ENCODE results near the gene SLC41A2. TPM values are rescaled to one million over a fixed set of nuclear protein-coding genes. Genes with fewer than 3 reads are reported as not detected.

Gene SLC41A2
- total RNA-seq, 2 donors from 2014 or later, result 43.7 to 90.9 TPM

DNA sequence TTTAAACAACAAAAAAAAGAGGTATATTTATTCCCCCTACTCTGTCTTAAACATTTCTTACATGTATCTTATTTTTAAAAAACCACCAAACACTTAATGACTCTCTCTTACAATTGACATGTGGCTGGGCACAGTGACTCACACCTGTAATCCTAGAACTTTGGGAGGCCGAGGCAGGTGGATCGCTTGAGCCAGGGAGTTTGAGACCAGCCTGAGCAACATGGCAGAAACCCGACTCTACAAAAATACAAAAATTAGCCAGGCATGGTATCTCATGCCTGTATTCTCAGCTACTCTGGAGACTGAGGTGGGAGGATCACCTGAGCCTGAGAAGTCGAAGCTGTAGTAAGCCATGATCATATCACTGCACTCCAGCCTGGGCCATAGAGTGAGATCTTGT, 16.0 kb downstream of the SLC41A2 start:
- Histone ChIP-seq H3K27ac (no peak overlapping the region), H3K36me3 (no peaks in the 10 kb centered on the region), H3K27me3 (no peaks in the 10 kb centered on the region), H3K9ac (ENCODE audit: low read depth in 2 of 2, low read length in 2 of 2) (no peak overlapping the region), H3K4me1 (no peaks in the 10 kb centered on the region), H3K4me3 (no peak overlapping the region), H3K9me3 (no peaks in the 10 kb centered on the region)
- TF ChIP-seq, protein P1, sequence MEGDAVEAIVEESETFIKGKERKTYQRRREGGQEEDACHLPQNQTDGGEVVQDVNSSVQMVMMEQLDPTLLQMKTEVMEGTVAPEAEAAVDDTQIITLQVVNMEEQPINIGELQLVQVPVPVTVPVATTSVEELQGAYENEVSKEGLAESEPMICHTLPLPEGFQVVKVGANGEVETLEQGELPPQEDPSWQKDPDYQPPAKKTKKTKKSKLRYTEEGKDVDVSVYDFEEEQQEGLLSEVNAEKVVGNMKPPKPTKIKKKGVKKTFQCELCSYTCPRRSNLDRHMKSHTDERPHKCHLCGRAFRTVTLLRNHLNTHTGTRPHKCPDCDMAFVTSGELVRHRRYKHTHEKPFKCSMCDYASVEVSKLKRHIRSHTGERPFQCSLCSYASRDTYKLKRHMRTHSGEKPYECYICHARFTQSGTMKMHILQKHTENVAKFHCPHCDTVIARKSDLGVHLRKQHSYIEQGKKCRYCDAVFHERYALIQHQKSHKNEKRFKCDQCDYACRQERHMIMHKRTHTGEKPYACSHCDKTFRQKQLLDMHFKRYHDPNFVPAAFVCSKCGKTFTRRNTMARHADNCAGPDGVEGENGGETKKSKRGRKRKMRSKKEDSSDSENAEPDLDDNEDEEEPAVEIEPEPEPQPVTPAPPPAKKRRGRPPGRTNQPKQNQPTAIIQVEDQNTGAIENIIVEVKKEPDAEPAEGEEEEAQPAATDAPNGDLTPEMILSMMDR (IDR thresholded peaks at IDR 0.05), result no peak
- no peak for DNase-seq
- intact Hi-C loops (cut with DNase I), result no loop called here

DNA sequence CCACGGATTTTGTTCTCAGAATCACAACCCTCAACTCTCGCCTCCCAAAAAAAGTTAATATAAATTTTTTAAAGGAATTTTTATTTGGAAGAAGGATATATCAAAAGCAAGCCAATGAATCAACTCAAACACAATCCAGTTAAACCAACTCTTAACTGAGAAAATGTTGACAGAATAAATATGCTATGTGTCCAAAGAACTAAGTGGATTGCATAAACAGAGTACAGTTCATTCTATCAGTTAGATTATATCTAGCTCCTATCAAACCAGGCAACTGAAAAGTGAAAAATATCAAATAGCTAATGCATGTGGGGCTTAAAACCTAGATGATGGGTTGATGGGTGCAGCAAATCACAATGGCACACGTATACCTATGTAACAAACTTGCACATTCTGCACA, 16.6 kb downstream of the SLC41A2 start:
- intact Hi-C loops (cut with DNase I), result no loop called here

DNA sequence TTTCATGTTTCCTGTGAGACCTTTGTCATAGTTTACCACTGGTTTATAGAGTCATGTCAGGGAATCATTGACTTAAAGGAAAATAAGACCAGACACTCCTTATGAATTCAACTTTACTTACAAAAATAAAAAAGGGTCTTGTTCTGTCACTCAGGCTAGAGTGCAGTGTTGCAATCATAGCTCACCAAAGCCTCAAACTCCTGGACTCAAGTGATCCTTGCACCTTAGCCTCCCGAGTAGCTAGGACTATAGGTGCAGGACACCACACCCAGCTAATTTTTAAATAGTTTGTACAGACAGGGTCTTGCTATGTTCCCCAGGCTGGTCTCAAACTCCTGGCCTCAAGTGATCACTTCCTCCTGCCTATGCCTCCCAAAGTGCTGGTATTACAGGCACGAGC, 19.0 kb downstream of the SLC41A2 start:
- DNase-seq, result no peak
- Histone ChIP-seq H3K9me3 (no peaks in the 10 kb centered on the region), H3K4me3 (no peak overlapping the region), H3K9ac (ENCODE audit: low read depth in 2 of 2, low read length in 2 of 2) (no peak overlapping the region), H3K4me1 (no peaks in the 10 kb centered on the region), H3K27me3 (no peaks in the 10 kb centered on the region), H3K27ac (peak overlapping the region; percentile 48), H3K36me3 (no peaks in the 10 kb centered on the region)
- intact Hi-C loops (cut with DNase I), result no loop called here
- TF ChIP-seq, protein P1 (IDR thresholded peaks at IDR 0.05), result no peak

More for the DNA sequence above, 16.6 kb downstream of the SLC41A2 start:
- TF ChIP-seq, protein P1 (IDR thresholded peaks at IDR 0.05), result no peak
- Histone ChIP-seq H3K9me3 (no peaks in the 10 kb centered on the region), H3K4me1 (no peaks in the 10 kb centered on the region), H3K9ac (ENCODE audit: low read depth in 2 of 2, low read length in 2 of 2) (no peak overlapping the region), H3K4me3 (no peak overlapping the region), H3K36me3 (no peaks in the 10 kb centered on the region), H3K27me3 (no peaks in the 10 kb centered on the region), H3K27ac (no peak overlapping the region)
- DNase-seq, result no peak

DNA sequence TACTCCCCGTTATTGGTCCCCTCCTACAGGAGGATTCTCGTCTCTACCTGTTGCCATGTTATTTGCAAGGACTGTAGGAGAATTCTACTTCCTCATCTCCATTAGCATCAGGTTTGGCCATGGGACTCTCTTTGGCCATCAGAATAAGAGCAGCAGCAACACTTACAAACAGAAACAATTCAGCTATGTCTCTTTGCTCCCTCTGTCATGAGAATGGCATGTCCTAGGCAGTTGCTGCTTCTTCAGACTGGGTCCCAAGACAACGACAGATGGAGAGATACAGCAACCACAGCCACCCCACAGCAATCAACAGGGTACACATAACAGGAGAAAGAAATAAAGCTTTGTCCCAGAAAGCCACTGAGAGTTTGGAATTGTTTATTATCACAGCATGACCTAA, 19.7 kb downstream of the SLC41A2 start:
- H3K4me1 ChIP-seq, result no peaks in the 10 kb centered on the region
- TF ChIP-seq, protein P1 (IDR thresholded peaks at IDR 0.05), result no peak
- no peaks in the 10 kb centered on the region for H3K36me3 ChIP-seq
- intact Hi-C loops (cut with DNase I), result no loop called here
- DNase-seq, result no peak
- H3K9me3 ChIP-seq, result no peaks in the 10 kb centered on the region
- H3K27me3 ChIP-seq, result no peaks in the 10 kb centered on the region
- H3K27ac ChIP-seq, result peak overlapping the region; percentile 48
- no peak overlapping the region for H3K4me3 ChIP-seq
- no peak overlapping the region for H3K9ac ChIP-seq (ENCODE audit: low read depth in 2 of 2, low read length in 2 of 2)

DNA sequence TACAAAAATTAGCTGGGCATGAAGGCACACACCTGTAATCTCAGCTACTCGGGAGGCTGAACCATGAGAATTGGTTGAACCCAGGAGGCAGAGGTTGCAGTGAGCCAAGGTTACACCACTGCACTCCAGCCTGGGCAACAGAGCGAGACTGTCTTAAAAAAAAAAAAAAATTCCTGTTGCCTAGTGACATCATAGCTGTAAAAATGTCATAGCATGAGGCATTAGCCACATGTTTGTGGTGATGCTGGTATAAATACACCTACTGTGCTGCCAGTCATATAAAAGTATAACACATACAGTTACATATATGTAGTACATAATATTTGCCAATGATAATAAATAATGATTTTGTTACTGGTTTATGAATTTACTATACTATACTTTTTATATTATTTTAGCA, 22.2 kb downstream of the SLC41A2 start:
- intact Hi-C loops (cut with DNase I), result no loop called here
- Histone ChIP-seq H3K27me3 (no peaks in the 10 kb centered on the region), H3K27ac (no peak overlapping the region), H3K4me3 (no peak overlapping the region), H3K9me3 (no peaks in the 10 kb centered on the region), H3K9ac (ENCODE audit: low read depth in 2 of 2, low read length in 2 of 2) (no peak overlapping the region), H3K4me1 (no peaks in the 10 kb centered on the region), H3K36me3 (no peaks in the 10 kb centered on the region)
- DNase-seq, result no peak
- TF ChIP-seq, protein P1 (IDR thresholded peaks at IDR 0.05), result no peak

DNA sequence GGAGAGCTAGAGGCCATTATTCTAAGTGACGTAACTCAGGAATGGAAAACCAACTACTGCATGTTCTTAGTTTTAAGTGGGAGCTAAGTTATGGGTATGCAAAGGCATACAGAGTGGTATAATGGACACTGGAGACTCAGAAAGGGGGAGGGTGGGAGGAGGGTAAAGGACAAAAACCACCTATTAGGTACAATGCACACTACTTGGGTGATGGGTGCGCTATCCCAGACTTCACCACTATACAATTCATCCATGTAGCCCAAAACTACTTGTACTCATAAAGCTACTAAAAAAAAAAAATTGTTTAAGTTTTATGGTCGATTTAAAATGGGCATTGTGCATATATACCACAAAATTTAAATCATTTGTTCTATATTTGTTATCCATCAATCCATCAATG, 24.3 kb downstream of the SLC41A2 start:
- DNase-seq, result no peak
- Histone ChIP-seq H3K9me3 (no peaks in the 10 kb centered on the region), H3K4me3 (no peak overlapping the region), H3K4me1 (no peaks in the 10 kb centered on the region), H3K27ac (no peak overlapping the region), H3K36me3 (no peaks in the 10 kb centered on the region), H3K27me3 (no peaks in the 10 kb centered on the region), H3K9ac (ENCODE audit: low read depth in 2 of 2, low read length in 2 of 2) (no peak overlapping the region)
- TF ChIP-seq, protein P1 (IDR thresholded peaks at IDR 0.05), result no peak
- intact Hi-C loops (cut with DNase I), result no loop called here

Measured in colonic mucosa (tissue), 4 donors.